Activated CD4-positive, alpha-beta T cell treated with anti-CD3 and anti-CD28 coated beads for 48 hours (primary cell): Measurements from ENCODE around the gene EXD2.
"Not testable (repeated sequence)": the region's sequence is repeated elsewhere in the genome, so short reads cannot be mapped to it uniquely, and the experiment has no call there.

Experiments used
- DNase-seq: peaks from one replicate; pipeline ENCODE4 v3.0.0-alpha.2; 2020

The EXD2 gene

GRCh38 chr14:69284170-69284569 is 92.9 kb downstream of the EXD2 start:
- no peak for DNase-seq

- DNase-seq, result no peak
Measured at GRCh38 chr14:69285661-69286255, 94.5 kb downstream of the EXD2 start.

GRCh38 chr14:69287098-69288010 is 96.1 kb downstream of the EXD2 start:
- no peak for DNase-seq

GRCh38 chr14:69288011-69288771 is 96.9 kb downstream of the EXD2 start:
- no peak for DNase-seq

GRCh38 chr14:69288956-69289705 is 97.8 kb downstream of the EXD2 start:
- no peak for DNase-seq

- no peak for DNase-seq
Measured at GRCh38 chr14:69289811-69290520, 98.7 kb downstream of the EXD2 start.

- DNase-seq, result not testable (repeated sequence)
Measured at GRCh38 chr14:69290881-69291280, 99.6 kb downstream of the EXD2 start.

GRCh38 chr14:69291396-69291795 is 100.1 kb downstream of the EXD2 start:
- no peak for DNase-seq

GRCh38 chr14:69291891-69292561 is 100.7 kb downstream of the EXD2 start:
- no peak for DNase-seq
